Right lobe of liver (tissue), 4 donors: ENCODE data around the gene MYLK.

Experiments
- CTCF ChIP-seq, 4 donors: fragments of 200-600 bp in 3 of 4; fragments of 450-650 bp in 1 of 4; IDR thresholded peaks; one replicate each; pipeline versions ENCODE4 v1.5.1 to v1.8.0; 2016 to 2022; ENCODE audit warnings: antibody characterized with exemption in 4 of 4, mild to moderate bottlenecking in 2 of 4
- POLR2A ChIP-seq: fragments of 450-650 bp; IDR thresholded peaks from one replicate; pipeline ENCODE4 v1.6.1; 2017; ENCODE audit warnings: antibody characterized with exemption, mild to moderate bottlenecking
- donor health status: DM: no; HTN: no; CAD: no.
- donor health status: DM: no; HTN: no; CAD: no.
- donor health status: DM: no; HTN: yes; CAD: no.

DNA sequence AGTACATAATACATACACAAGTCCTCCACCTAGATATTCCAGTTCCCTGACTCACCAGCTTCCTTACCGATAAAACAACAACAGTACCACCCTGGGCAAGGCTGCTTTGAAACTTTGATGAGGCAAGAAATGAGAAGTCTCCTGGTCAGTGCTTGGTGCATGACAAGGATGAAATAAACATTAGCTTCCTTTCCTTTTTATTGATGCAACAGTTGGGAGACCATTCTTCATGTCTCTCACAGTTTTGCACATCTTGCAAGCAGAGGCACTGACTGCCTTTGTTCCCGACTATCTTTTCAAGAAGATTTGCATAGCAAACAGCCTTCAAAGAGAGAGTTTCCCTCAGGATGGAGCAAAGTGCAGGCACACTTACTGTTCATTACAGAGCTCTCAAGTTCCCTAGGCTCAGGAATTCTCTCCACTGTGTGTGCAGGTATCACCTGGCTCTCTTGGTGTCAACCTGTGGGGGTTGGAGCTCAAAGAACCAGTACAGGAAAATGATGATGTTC is 65.2 kb downstream of the MYLK start:
- TF ChIP-seq CTCF (IDR thresholded peaks at IDR 0.05) (no peak), POLR2A (no peak)
